H1 (cell line): Measurements from ENCODE around the gene CCNK. TPM values are rescaled to one million over a fixed set of nuclear protein-coding genes. Genes with fewer than 3 reads are reported as not detected.
A peak's percentile ranks its signal among the peaks of the same experiment; 100 is the strongest.

ENCODE experiments used
- CTCF ChIA-PET: fragments of 300-600 bp; sonication (Branson Sonifier 250); formaldehyde crosslinking; loops from one replicate; lab custom pipeline; 2021; ENCODE audit not compliant: partially characterized antibody; lab: Charles Lee
- POLR2A ChIA-PET: fragments of 300-600 bp; sonication (Branson Sonifier 250); formaldehyde crosslinking; loops from one replicate; lab custom pipeline; 2021; ENCODE audit warnings: inconsistent platforms; ENCODE audit not compliant: partially characterized antibody; lab: Charles Lee
- DNase-seq, 2 experiments: peaks; one replicate each; pipeline versions ENCODE4 v3.0.0 to v3.0.0-alpha.2; 2010 to 2022; ENCODE audit warnings: low spot score in 2 of 2, low read depth in 1 of 2, mixed read lengths in 1 of 2
- FAIRE-seq: peaks from 2 replicates; lab custom pipeline; 2011; peaks lifted over from hg19 to GRCh38; lab: Jason Lieb, UNC
- H2AFZ ChIP-seq: 2 replicates; pipeline ENCODE4 v1.8.1; 2012; ENCODE audit warnings: low read length, inconsistent platforms
- H2AK5ac ChIP-seq: 2 replicates; pipeline ENCODE4 v1.6.1; 2013; ENCODE audit warnings: low read depth, low read length
- H2BK120ac ChIP-seq: replicated peaks from 2 replicates; pipeline ENCODE3; 2013; ENCODE audit warnings: low read depth, low read length, inconsistent platforms
- H2BK12ac ChIP-seq: 2 replicates; pipeline ENCODE4 v1.6.1; 2013; ENCODE audit warnings: low read depth, low read length
- H2BK15ac ChIP-seq: 2 replicates; pipeline ENCODE4 v1.6.1; 2013; ENCODE audit warnings: low read length
- H2BK20ac ChIP-seq: 2 replicates; pipeline ENCODE4 v1.6.1; 2013; ENCODE audit warnings: low read length
- H2BK5ac ChIP-seq: 2 replicates; pipeline ENCODE4 v1.6.1; 2013; ENCODE audit warnings: low read depth, low read length
- H3K14ac ChIP-seq: 2 replicates; pipeline ENCODE4 v1.6.1; 2013; ENCODE audit warnings: inconsistent platforms; ENCODE audit not compliant: insufficient read length
- H3K18ac ChIP-seq: 2 replicates; pipeline ENCODE4 v1.6.1; 2013; ENCODE audit warnings: low read length; ENCODE audit errors: extremely low read depth
- H3K23ac ChIP-seq: 2 replicates; pipeline ENCODE4 v1.6.1; 2013; ENCODE audit warnings: inconsistent platforms; ENCODE audit not compliant: insufficient read length
- H3K23me2 ChIP-seq: 2 replicates; pipeline ENCODE4 v1.6.1; 2013; ENCODE audit warnings: low read depth, low read length
- H3K27ac ChIP-seq: 2 replicates; pipeline ENCODE4 v1.6.1; 2011; ENCODE audit warnings: low read depth, low read length, inconsistent platforms
- H3K27me3 ChIP-seq, 4 experiments: replicated peaks in 1 of 4; 1 replicate in 1 of 4; 2 replicates in 3 of 4; pipeline versions ENCODE4 v1.6.1 to v1.8.1; 2011 to 2013; ENCODE audit warnings: low read length in 3 of 4, mild to moderate bottlenecking in 3 of 4, inconsistent platforms in 2 of 4, mixed read lengths in 2 of 4, moderate library complexity in 1 of 4; ENCODE audit not compliant: control insufficient read depth in 3 of 4, insufficient read depth in 3 of 4; ENCODE audit errors: extremely low read depth in 1 of 4
- H3K36me3 ChIP-seq, 4 experiments: 2 replicates each; pipeline versions ENCODE4 v1.6.1 to v1.8.1; 2011 to 2013; ENCODE audit warnings: mild to moderate bottlenecking in 4 of 4, low read length in 3 of 4, moderate library complexity in 2 of 4, control low read depth in 1 of 4, inconsistent platforms in 1 of 4; ENCODE audit not compliant: insufficient read depth in 4 of 4, control insufficient read depth in 2 of 4
- H3K4ac ChIP-seq: replicated peaks from 2 replicates; pipeline ENCODE3; 2013; ENCODE audit warnings: low read length, low read depth, mixed read lengths, inconsistent platforms; ENCODE audit not compliant: insufficient read length
- H3K4me1 ChIP-seq, 4 experiments: replicated peaks in 1 of 4; 1 replicate in 1 of 4; 2 replicates in 3 of 4; pipeline versions ENCODE4 v1.6.1 to v1.8.1; 2011 to 2013; ENCODE audit warnings: low read length in 3 of 4, inconsistent platforms in 2 of 4, mixed read lengths in 1 of 4; ENCODE audit not compliant: insufficient read depth in 4 of 4, control insufficient read depth in 3 of 4
- H3K4me2 ChIP-seq, 2 experiments: 2 replicates each; pipeline versions ENCODE4 v1.6.1 to v1.8.1; 2011 to 2013; ENCODE audit warnings: low read depth in 2 of 2, low read length in 2 of 2, control low read depth in 1 of 2, inconsistent platforms in 1 of 2, mild to moderate bottlenecking in 1 of 2; ENCODE audit not compliant: insufficient read depth in 1 of 2
- H3K4me3 ChIP-seq, 4 experiments: fragments of 200-600, 300-600 bp in 1 of 4; sonication (generic), shearing (Covaris generic), sonication (Bioruptor Twin) in 1 of 4; 2 replicates each; pipeline versions ENCODE4 v1.5.1 to v1.8.1; 2011 to 2016; ENCODE audit warnings: low read length in 4 of 4, low read depth in 3 of 4, control low read depth in 2 of 4, inconsistent platforms in 2 of 4, mild to moderate bottlenecking in 2 of 4, mixed read lengths in 1 of 4, moderate library complexity in 1 of 4; ENCODE audit not compliant: insufficient read depth in 2 of 4; ENCODE audit errors: extremely low read depth in 1 of 4
- H3K56ac ChIP-seq: replicated peaks from 2 replicates; pipeline ENCODE3; 2013; ENCODE audit warnings: low read depth, mild to moderate bottlenecking, mixed read lengths, low read length, inconsistent platforms; ENCODE audit not compliant: insufficient read length
- H3K79me1 ChIP-seq: 2 replicates; pipeline ENCODE4 v1.6.1; 2013; ENCODE audit warnings: low read depth, low read length, control low read depth
- H3K79me2 ChIP-seq, 2 experiments: 2 replicates each; pipeline versions ENCODE4 v1.6.1 to v1.8.1; 2012 to 2013; ENCODE audit warnings: low read length in 2 of 2, mild to moderate bottlenecking in 2 of 2, inconsistent platforms in 1 of 2; ENCODE audit not compliant: insufficient read depth in 2 of 2, control insufficient read depth in 1 of 2
- H3K9ac ChIP-seq, 4 experiments: replicated peaks in 1 of 4; 1 replicate in 1 of 4; 2 replicates in 3 of 4; pipeline versions ENCODE4 v1.6.1 to v1.8.1; 2011 to 2013; ENCODE audit warnings: low read depth in 3 of 4, low read length in 3 of 4, control low read depth in 2 of 4, mild to moderate bottlenecking in 2 of 4, moderate library complexity in 2 of 4, inconsistent platforms in 1 of 4; ENCODE audit errors: extremely low read depth in 1 of 4
- H3K9me3 ChIP-seq, 2 experiments: 2 replicates each; pipeline versions ENCODE4 v1.6.1 to v1.8.1; 2012 to 2013; ENCODE audit warnings: mild to moderate bottlenecking in 2 of 2, moderate library complexity in 2 of 2, control low read depth in 1 of 2, inconsistent platforms in 1 of 2, low read depth in 1 of 2, low read length in 1 of 2, mixed read lengths in 1 of 2; ENCODE audit not compliant: insufficient read depth in 2 of 2
- H4K20me1 ChIP-seq, 2 experiments: replicated peaks in 1 of 2; 2 replicates each; pipeline versions ENCODE3 to v1.8.1; 2011 to 2013; ENCODE audit warnings: inconsistent platforms in 2 of 2, low read length in 2 of 2, mild to moderate bottlenecking in 1 of 2; ENCODE audit not compliant: insufficient read depth in 2 of 2, control insufficient read depth in 1 of 2
- H4K5ac ChIP-seq: 2 replicates; pipeline ENCODE4 v1.6.1; 2013; ENCODE audit warnings: low read length, low read depth, mixed read lengths, inconsistent platforms; ENCODE audit not compliant: insufficient read length
- H4K8ac ChIP-seq: 2 replicates; pipeline ENCODE4 v1.8.0; 2013; ENCODE audit warnings: mild to moderate bottlenecking, moderate library complexity, low read length, inconsistent platforms; ENCODE audit not compliant: insufficient read depth; ENCODE audit errors: extremely low read depth
- H4K91ac ChIP-seq: replicated peaks from 2 replicates; pipeline ENCODE3; 2013; ENCODE audit warnings: low read length, mixed read lengths, inconsistent platforms; ENCODE audit not compliant: insufficient read length
- CTCF ChIP-seq, 3 experiments: IDR thresholded peaks; 1 replicate in 2 of 3; 2 replicates in 1 of 3; pipeline versions ENCODE4 v1.5.1 to v1.6.1; 2011; ENCODE audit warnings: low read length in 3 of 3, mild to moderate bottlenecking in 3 of 3, inconsistent platforms in 2 of 3, low read depth in 1 of 3, moderate library complexity in 1 of 3; ENCODE audit not compliant: insufficient read depth in 1 of 3; ENCODE audit errors: control extremely low read depth in 1 of 3
- HDAC2 ChIP-seq, 2 experiments: fragments of 300-600 bp in 1 of 2; sonication (generic) in 1 of 2; IDR thresholded peaks; 2 replicates each; pipeline ENCODE4 v1.6.1; 2011 to 2012; ENCODE audit warnings: low read depth in 2 of 2, low read length in 2 of 2, mild to moderate bottlenecking in 2 of 2, moderate library complexity in 2 of 2, borderline replicate concordance in 1 of 2, inconsistent platforms in 1 of 2
- JUND ChIP-seq: IDR thresholded peaks from 2 replicates; pipeline ENCODE4 v1.6.1; 2011; ENCODE audit warnings: mild to moderate bottlenecking, improper control_type of control experiment, low read length
- KDM4A ChIP-seq: IDR thresholded peaks from one replicate; pipeline ENCODE4 v1.7.1; 2012; ENCODE audit warnings: low read depth, mild to moderate bottlenecking, moderate library complexity, low read length, inconsistent platforms; ENCODE audit not compliant: severe bottlenecking
- RBBP5 ChIP-seq: IDR thresholded peaks from 2 replicates; pipeline ENCODE4 v1.7.1; 2012; ENCODE audit warnings: low read depth, mild to moderate bottlenecking, inconsistent platforms, low read length, moderate library complexity, borderline replicate concordance
- WGBS, 2 experiments: shearing (Covaris generic) in 1 of 2; methylation state at CpG; one replicate each; pipeline versions ENCODE4 v1.1.6 to v1.1.7; 2013 to 2015; ENCODE audit warnings: low lambda C conversion rate in 2 of 2, mixed read lengths in 2 of 2, inconsistent platforms in 1 of 2, low coverage in 1 of 2, missing lambda C conversion rate in 1 of 2; ENCODE audit not compliant: insufficient replicate concordance in 2 of 2, insufficient coverage in 1 of 2, insufficient read length in 1 of 2; ENCODE audit errors: extremely low coverage in 1 of 2, missing lambda C conversion rate in 1 of 2; 5-methylcytosine and 5-hydroxymethylcytosine counted together
- polyA plus RNA-seq, 7 experiments: library from polyadenylated mRNA; depleted of rRNA in 3 of 7; stranded (reverse) in 5 of 7; unstranded in 2 of 7; fragments of >200 nt in 5 of 7; fragments of 200-250 nt in 2 of 7; gene quantifications; 1 replicate in 5 of 7; 2 replicates in 1 of 7; 4 replicates in 1 of 7; pipeline versions ENCODE4 v1.2.1 to v1.2.3, GENCODE V29; 2011 to 2013; ENCODE audit warnings: missing spikeins in 2 of 7, mixed read lengths in 2 of 7
- total RNA-seq: library from RNA; stranded (reverse); fragmentation: NEBNext Ultra II Directional; extraction: Animal tissue kit (Norgen Biotek cat#: 25700); gene quantifications from 2 replicates; pipeline ENCODE4 v1.2.1, GENCODE V29; 2021
- TF ChIP-seq, protein P1 (sequence below): IDR thresholded peaks from 2 replicates; pipeline ENCODE4 v1.6.1; 2012; ENCODE audit warnings: inconsistent platforms

The CCNK gene
- total and polyA plus RNA-seq, 2 of the 8 experiments (the other 6 are each of a cell fraction or from before 2014, with no cell fraction given), result 10.7 to 82.7 TPM

DNA sequence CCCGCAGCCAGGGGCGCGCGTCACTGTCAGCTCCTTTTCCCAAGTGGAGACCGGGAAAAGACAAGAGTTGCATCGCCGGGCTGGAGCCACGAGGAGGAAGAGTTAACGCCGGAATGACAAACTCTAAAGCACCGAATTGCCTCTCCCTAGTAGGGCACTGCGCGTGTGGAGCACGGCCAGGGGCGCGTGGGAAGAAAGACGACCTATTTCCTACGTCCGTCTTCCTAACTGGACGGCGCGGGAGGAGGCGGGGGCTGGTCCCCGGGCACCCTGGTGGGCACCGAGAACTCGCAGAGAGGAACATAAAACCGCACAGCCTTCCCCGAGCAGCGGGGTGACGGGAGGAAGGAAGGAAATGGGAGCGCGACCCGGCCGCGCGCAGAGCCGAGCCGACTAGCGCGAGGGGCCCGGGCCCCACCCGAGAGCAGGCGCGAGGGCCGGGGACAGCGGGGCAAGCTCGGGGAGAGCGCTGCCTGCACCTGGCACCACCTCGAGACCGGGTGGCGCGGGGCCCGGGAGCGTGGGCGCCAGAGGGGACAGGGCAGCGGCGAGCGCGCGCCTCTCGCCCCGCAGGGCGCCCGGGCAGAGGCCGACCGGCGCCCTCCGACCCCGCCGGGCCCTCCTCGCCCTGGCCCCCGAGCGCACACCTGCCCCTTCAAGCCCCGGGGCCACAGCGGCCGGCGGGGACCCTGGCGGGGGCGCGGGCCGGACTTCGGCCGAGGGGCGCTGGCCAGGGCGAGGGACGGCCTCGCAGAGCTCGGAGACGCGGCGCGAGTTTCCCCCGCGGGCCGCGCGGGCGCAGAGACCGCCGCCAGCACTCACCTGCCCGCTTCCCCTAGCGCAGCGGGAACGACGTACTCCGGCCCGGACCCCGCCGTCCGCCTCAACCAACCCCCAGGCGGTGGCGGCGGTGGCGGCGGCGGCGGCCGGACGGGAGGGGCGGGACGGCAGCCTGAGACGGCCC is 1.0 kb upstream of the CCNK start, which contains the start of gene SETD3:
Gene SETD3 (minus strand): TSS at position 954 of the 964 bp plus-strand sequence. CDS start 15,054 bp downstream, outside the sequence.
- H2BK15ac ChIP-seq, result no peak within 1 kb of the TSS
- H2BK12ac ChIP-seq, result no peak within 1 kb of the TSS
- H3K14ac ChIP-seq, result no peak within 1 kb of the TSS
- H2BK5ac ChIP-seq, result peak within 1 kb of the TSS; percentile 85
- H3K23ac ChIP-seq, result no peak within 1 kb of the TSS
- no peak within 1 kb of the TSS for H2AFZ ChIP-seq
- 1% methylated on average over 53 of the region's 122 CpGs; no CpG with 5 or more reads in 1 of the 2 experiments for WGBS, 2 experiments
- H3K79me1 ChIP-seq, result peaks cover 2% of the 10 kb centered on the region; the same call in 1 of the 2 replicates
- no peaks in the 10 kb centered on the region for H3K36me3 ChIP-seq
- peak within 1 kb of the TSS; percentile 83 to 95 (median 92) for H3K4me3 ChIP-seq
- no peak within 1 kb of the TSS for H2BK120ac ChIP-seq
- H3K27ac ChIP-seq, result peak within 1 kb of the TSS; percentile 91; the same call in 1 of the 2 replicates
- peaks cover 4% of the 10 kb centered on the region for H3K23me2 ChIP-seq
- H3K4me2 ChIP-seq, result peak within 1 kb of the TSS; percentile 79 to 85
- peak within 1 kb of the TSS; percentile 84; the same call in 1 of the 2 replicates for H3K18ac ChIP-seq
- H3K4me1 ChIP-seq, result peaks cover 0 to 8% (median 4%) of the 10 kb centered on the region in 4 experiments; a peak in 5 of 7 replicates
- H3K9me3 ChIP-seq, result no peaks in the 10 kb centered on the region
- H2BK20ac ChIP-seq, result no peak within 1 kb of the TSS
- ChIA-PET CTCF (interaction anchor here (0.6 to 0.9 kb wide), 5 partner anchors 16 to 419 kb away, joined by 3 to 4 read pairs (median 3); no protein-coding TSS in a partner anchor), POLR2A (interaction anchor here (0.6 to 1.5 kb wide), 14 partner anchors 10 to 122 kb away, joined by 3 to 7 read pairs (median 3); no protein-coding TSS in a partner anchor)
- no peak within 1 kb of the TSS for H4K91ac ChIP-seq
- H4K8ac ChIP-seq, result peak within 1 kb of the TSS; percentile 98
- no peaks in the 10 kb centered on the region for H3K27me3 ChIP-seq
- FAIRE-seq (no peak), DNase-seq (no peak)
- peaks cover 2 to 17% of the 10 kb centered on the region in 2 experiments for H4K20me1 ChIP-seq
- peak within 1 kb of the TSS; percentile 62 for H3K56ac ChIP-seq
- H2AK5ac ChIP-seq, result no peak within 1 kb of the TSS
- H4K5ac ChIP-seq, result peak within 1 kb of the TSS; percentile 63
- H3K79me2 ChIP-seq, result peaks cover 24 to 83% of the 10 kb centered on the region in 2 experiments
- no peak within 1 kb of the TSS for H3K4ac ChIP-seq
- H3K9ac ChIP-seq, result peak within 1 kb of the TSS; percentile 87 to 92 (median 90)
- TF ChIP-seq JUND (no peak), HDAC2 (IDR thresholded peaks at IDR 0.05; ENCODE audit: borderline replicate concordance in 1 of 2, low read depth in 2 of 2, low read length in 2 of 2) (peak in 1 of 2 experiments; percentile 30; a peak in 1 of 4 replicates), RBBP5 (peak; percentile 75; the same call in 1 of the 2 replicates), KDM4A (peak; percentile 61), CTCF (IDR thresholded peaks at IDR 0.05; ENCODE audit: control extremely low read depth in 1 of 3, insufficient read depth in 1 of 3, low read depth in 1 of 3, low read length in 3 of 3) (peak in 1 of 3 experiments; percentile 27; a peak in 1 of 4 replicates)
- TF ChIP-seq, protein P1, sequence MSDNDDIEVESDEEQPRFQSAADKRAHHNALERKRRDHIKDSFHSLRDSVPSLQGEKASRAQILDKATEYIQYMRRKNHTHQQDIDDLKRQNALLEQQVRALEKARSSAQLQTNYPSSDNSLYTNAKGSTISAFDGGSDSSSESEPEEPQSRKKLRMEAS, result peak; percentile 69
